HG02885 (cell line): ENCODE measurements around the gene AVL9.
"Not testable (repeated sequence)": the region's sequence is repeated elsewhere in the genome, so short reads cannot be mapped to it uniquely, and the experiment has no call there.

Source experiments
- ATAC-seq: cut with Tn5 transposase; IDR thresholded peaks from one replicate; pipeline ENCODE4 v1.9.1; 2021; ENCODE audit warnings: mild to moderate bottlenecking; ENCODE audit not compliant: unreplicated experiment, poor library complexity

Gene AVL9

GRCh38 chr7:32490127-32490796, 5.0 kb upstream of the AVL9 start, which contains the start of gene LSM5:
TSS of gene LSM5 (minus strand) at chr7:32490380. CDS start at chr7:32490365, 15 bp downstream.
- ATAC-seq, result peak; percentile 86

- ATAC-seq, result peak; percentile 12
Measured at GRCh38 chr7:32494946-32495297, 367 bp upstream of the AVL9 start.

- no peak for ATAC-seq
Measured at GRCh38 chr7:32496052-32496813, 944 bp downstream of the AVL9 start.

GRCh38 chr7:32499755-32500154, 4.5 kb downstream of the AVL9 start:
- not testable (repeated sequence) for ATAC-seq

- ATAC-seq, result not testable (repeated sequence)
Measured at GRCh38 chr7:32500216-32500615, 4.9 kb downstream of the AVL9 start.

GRCh38 chr7:32500922-32501341, 5.6 kb downstream of the AVL9 start:
- peak; percentile 79 for ATAC-seq

GRCh38 chr7:32501522-32501921, 6.2 kb downstream of the AVL9 start:
- no peak for ATAC-seq

- ATAC-seq, result no peak
Measured at GRCh38 chr7:32502728-32503127, 7.4 kb downstream of the AVL9 start.

- peak; percentile 85 for ATAC-seq
Measured at GRCh38 chr7:32506266-32507054, 11.2 kb downstream of the AVL9 start.

GRCh38 chr7:32507414-32507813, 12.1 kb downstream of the AVL9 start:
- ATAC-seq, result no peak

- ATAC-seq, result no peak
Measured at GRCh38 chr7:32511791-32512190, 16.5 kb downstream of the AVL9 start.

GRCh38 chr7:32513210-32513609, 17.9 kb downstream of the AVL9 start:
- no peak for ATAC-seq

GRCh38 chr7:32515890-32516550, 20.7 kb downstream of the AVL9 start:
- ATAC-seq, result peak; percentile 87

GRCh38 chr7:32516551-32517100, 21.3 kb downstream of the AVL9 start:
- no peak for ATAC-seq

- ATAC-seq, result no peak
Measured at GRCh38 chr7:32518534-32519140, 23.3 kb downstream of the AVL9 start.

- no peak for ATAC-seq
Measured at GRCh38 chr7:32519763-32520162, 24.5 kb downstream of the AVL9 start.

GRCh38 chr7:32522746-32523530, 27.6 kb downstream of the AVL9 start:
- ATAC-seq, result no peak

- ATAC-seq, result no peak
Measured at GRCh38 chr7:32524631-32525030, 29.3 kb downstream of the AVL9 start.

- ATAC-seq, result no peak
Measured at GRCh38 chr7:32525839-32526238, 30.6 kb downstream of the AVL9 start.
